SK-N-MC (cell line): Measurements from ENCODE around the gene ADH1B.

Source experiments
- EZH2 ChIP-seq: fragments of 200-600 bp; sonication (generic); IDR thresholded peaks from one replicate; pipeline ENCODE4 v1.6.1; 2017; ENCODE audit warnings: antibody characterized with exemption
- FOXP2 ChIP-seq: optimal IDR thresholded peaks from 2 replicates; pipeline ENCODE3; 2011; ENCODE audit warnings: mild to moderate bottlenecking, moderate library complexity; ENCODE audit not compliant: insufficient read depth; ENCODE audit errors: extremely low read length, control extremely low read depth
- POLR2AphosphoS5 ChIP-seq: IDR thresholded peaks from 2 replicates; pipeline ENCODE4 v1.6.1; 2012; ENCODE audit warnings: mild to moderate bottlenecking, low read depth, low read length, borderline replicate concordance

DNA sequence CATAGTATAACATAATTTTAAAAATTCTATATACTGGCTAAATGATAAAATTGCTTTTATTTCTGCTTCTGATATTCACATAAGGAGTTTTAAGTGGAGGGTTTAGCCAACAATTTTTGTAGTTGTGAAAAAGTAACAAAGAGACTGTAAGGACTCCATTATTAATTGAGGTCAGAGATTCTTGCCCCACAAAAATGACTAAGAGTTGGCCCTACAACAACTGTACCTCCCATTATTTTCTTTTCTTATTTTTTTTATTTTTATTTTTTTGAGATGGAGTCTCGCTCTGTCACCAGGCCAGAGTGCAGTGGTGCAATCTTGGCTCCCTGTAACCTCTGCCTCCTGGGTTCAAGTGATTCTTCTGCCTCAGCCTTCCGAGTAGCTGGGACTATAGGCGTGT lies 9.4 kb upstream of the ADH1B start:
- TF ChIP-seq EZH2 (no peak), POLR2AphosphoS5 (no peak), FOXP2 (no peak)
